Mucosa of rectum (tissue), 2 donors: ENCODE results near the gene PPP1R14C.

Experiments
- H3K27ac ChIP-seq, 2 donors: one replicate each; pipeline ENCODE4 v1.7.0; 2013; ENCODE audit warnings: inconsistent platforms in 2 of 2, low read depth in 2 of 2, low read length in 2 of 2
- H3K27me3 ChIP-seq, 2 donors: one replicate each; pipeline ENCODE4 v1.7.0; 2013; ENCODE audit warnings: low read length in 2 of 2; ENCODE audit not compliant: control insufficient read depth in 2 of 2, insufficient read depth in 2 of 2
- H3K36me3 ChIP-seq, 2 donors: one replicate each; pipeline ENCODE4 v1.7.0; 2013; ENCODE audit warnings: low read length in 2 of 2; ENCODE audit not compliant: control insufficient read depth in 2 of 2, insufficient read depth in 2 of 2
- H3K4me1 ChIP-seq, 2 donors: one replicate each; pipeline ENCODE4 v1.7.0; 2013; ENCODE audit warnings: low read length in 2 of 2, mild to moderate bottlenecking in 1 of 2; ENCODE audit not compliant: control insufficient read depth in 2 of 2, insufficient read depth in 2 of 2
- H3K4me3 ChIP-seq, 2 donors: one replicate each; pipeline ENCODE4 v1.7.0; 2013; ENCODE audit warnings: low read length in 2 of 2
- H3K9ac ChIP-seq, 2 donors: one replicate each; pipeline ENCODE4 v1.7.0; 2013; ENCODE audit warnings: low read length in 2 of 2, low read depth in 1 of 2, mild to moderate bottlenecking in 1 of 2
- H3K9me3 ChIP-seq, 2 donors: one replicate each; pipeline ENCODE4 v1.7.0; 2013; ENCODE audit warnings: low read length in 2 of 2; ENCODE audit not compliant: control insufficient read depth in 2 of 2
- donor health status: healthy.
- donor health status: Normal muscosa, but diverticular disease.

Gene PPP1R14C

GRCh38 chr6:150266963-150267685 lies 124.3 kb downstream of the PPP1R14C start:
- no peaks in the 10 kb centered on the region for H3K4me1 ChIP-seq
- H3K27ac ChIP-seq = no peak overlapping the region

GRCh38 chr6:150267686-150268561 lies 125.1 kb downstream of the PPP1R14C start:
- Histone ChIP-seq H3K36me3 (no peaks in the 10 kb centered on the region), H3K9ac (no peak overlapping the region), H3K27ac (no peak overlapping the region), H3K4me3 (no peak overlapping the region), H3K9me3 (no peaks in the 10 kb centered on the region), H3K27me3 (peaks cover 0 to 2% of the 10 kb centered on the region in 2 donors), H3K4me1 (no peaks in the 10 kb centered on the region)

More at GRCh38 chr6:150266963-150267685, 124.3 kb downstream of the PPP1R14C start:
- no peaks in the 10 kb centered on the region for H3K36me3 ChIP-seq
- H3K4me3 ChIP-seq = no peak overlapping the region
- H3K9ac ChIP-seq = no peak overlapping the region
- peaks cover 0 to 2% of the 10 kb centered on the region in 2 donors for H3K27me3 ChIP-seq
- no peaks in the 10 kb centered on the region for H3K9me3 ChIP-seq

GRCh38 chr6:150269130-150269856 lies 126.4 kb downstream of the PPP1R14C start:
- Histone ChIP-seq H3K27ac (no peak overlapping the region), H3K4me1 (no peaks in the 10 kb centered on the region), H3K27me3 (no peaks in the 10 kb centered on the region), H3K4me3 (no peak overlapping the region), H3K36me3 (no peaks in the 10 kb centered on the region), H3K9me3 (no peaks in the 10 kb centered on the region), H3K9ac (no peak overlapping the region)

- H3K4me3 ChIP-seq = no peak overlapping the region
- no peak overlapping the region for H3K27ac ChIP-seq
- no peaks in the 10 kb centered on the region for H3K27me3 ChIP-seq
- no peak overlapping the region for H3K9ac ChIP-seq
- H3K4me1 ChIP-seq = no peaks in the 10 kb centered on the region
- no peaks in the 10 kb centered on the region for H3K36me3 ChIP-seq
- no peaks in the 10 kb centered on the region for H3K9me3 ChIP-seq
These were observed 127.0 kb downstream of the PPP1R14C start for GRCh38 chr6:150269857-150270223.

GRCh38 chr6:150270330-150271052 lies 127.6 kb downstream of the PPP1R14C start:
- Histone ChIP-seq H3K36me3 (no peaks in the 10 kb centered on the region), H3K27me3 (no peaks in the 10 kb centered on the region), H3K4me3 (no peak overlapping the region)

GRCh38 chr6:150271172-150271500 lies 128.3 kb downstream of the PPP1R14C start:
- no peaks in the 10 kb centered on the region for H3K27me3 ChIP-seq
- H3K9ac ChIP-seq = no peak overlapping the region
- no peak overlapping the region for H3K27ac ChIP-seq
- no peak overlapping the region for H3K4me3 ChIP-seq
- no peaks in the 10 kb centered on the region for H3K36me3 ChIP-seq
- H3K9me3 ChIP-seq = no peaks in the 10 kb centered on the region
- H3K4me1 ChIP-seq = no peaks in the 10 kb centered on the region

More at GRCh38 chr6:150270330-150271052, 127.6 kb downstream of the PPP1R14C start:
- Histone ChIP-seq H3K9ac (no peak overlapping the region), H3K4me1 (no peaks in the 10 kb centered on the region), H3K27ac (no peak overlapping the region), H3K9me3 (no peaks in the 10 kb centered on the region)

- no peak overlapping the region for H3K27ac ChIP-seq
- no peaks in the 10 kb centered on the region for H3K27me3 ChIP-seq
- no peaks in the 10 kb centered on the region for H3K36me3 ChIP-seq
- no peaks in the 10 kb centered on the region for H3K4me1 ChIP-seq
- no peak overlapping the region for H3K9ac ChIP-seq
- H3K4me3 ChIP-seq = no peak overlapping the region
- H3K9me3 ChIP-seq = no peaks in the 10 kb centered on the region
These were observed 128.8 kb downstream of the PPP1R14C start for GRCh38 chr6:150271501-150272263.

- Histone ChIP-seq H3K9ac (no peak overlapping the region), H3K4me1 (no peaks in the 10 kb centered on the region), H3K9me3 (no peaks in the 10 kb centered on the region), H3K4me3 (no peak overlapping the region), H3K27ac (no peak overlapping the region), H3K27me3 (no peaks in the 10 kb centered on the region), H3K36me3 (no peaks in the 10 kb centered on the region)
These were observed 129.6 kb downstream of the PPP1R14C start for GRCh38 chr6:150272264-150272975.

- Histone ChIP-seq H3K27me3 (no peaks in the 10 kb centered on the region), H3K9ac (no peak overlapping the region), H3K4me1 (no peaks in the 10 kb centered on the region), H3K9me3 (no peaks in the 10 kb centered on the region), H3K27ac (no peak overlapping the region), H3K4me3 (no peak overlapping the region), H3K36me3 (no peaks in the 10 kb centered on the region)
These were observed 130.1 kb downstream of the PPP1R14C start for GRCh38 chr6:150272976-150273315.
